CD4-positive, alpha-beta T cell treated with Interleukin-4 for 1 hour (primary cell): Measurements from ENCODE around the gene TTPAL.

ENCODE experiments used
- DNase-seq, 2 donors: peaks; one replicate each; pipeline ENCODE4 v3.0.0-alpha.2; 2020 to 2022

TTPAL gene

GRCh38 chr20:44501448-44501847 lies 25.8 kb downstream of the TTPAL start:
- no peak for DNase-seq

- no peak for DNase-seq
These were observed 27.3 kb downstream of the TTPAL start for GRCh38 chr20:44502968-44503367.

GRCh38 chr20:44504402-44505307 lies 29.0 kb downstream of the TTPAL start:
- no peak for DNase-seq

- no peak for DNase-seq
These were observed 34.1 kb downstream of the TTPAL start for GRCh38 chr20:44509762-44510161.

DNA sequence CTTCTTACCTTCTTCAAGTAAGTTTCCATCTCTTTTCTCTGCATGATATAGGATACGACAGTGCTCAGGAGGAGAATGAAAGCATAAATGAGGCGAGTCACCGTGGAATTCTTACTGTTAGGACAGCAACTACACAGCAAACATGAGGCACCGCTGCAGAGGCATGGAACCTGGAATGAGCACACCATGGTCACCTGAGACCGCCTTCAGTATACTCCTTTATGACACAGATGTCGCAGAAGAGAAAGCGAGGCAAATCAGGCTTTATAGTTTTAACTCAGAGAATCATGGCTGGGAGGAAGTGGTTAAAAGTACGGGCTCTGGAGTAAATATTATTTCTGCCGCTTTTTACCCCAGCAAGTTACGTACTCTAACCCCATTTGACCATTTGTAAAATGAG lies 38.2 kb downstream of the TTPAL start:
- DNase-seq: no peak

GRCh38 chr20:44516491-44516890 lies 40.8 kb downstream of the TTPAL start:
- no peak for DNase-seq

DNA sequence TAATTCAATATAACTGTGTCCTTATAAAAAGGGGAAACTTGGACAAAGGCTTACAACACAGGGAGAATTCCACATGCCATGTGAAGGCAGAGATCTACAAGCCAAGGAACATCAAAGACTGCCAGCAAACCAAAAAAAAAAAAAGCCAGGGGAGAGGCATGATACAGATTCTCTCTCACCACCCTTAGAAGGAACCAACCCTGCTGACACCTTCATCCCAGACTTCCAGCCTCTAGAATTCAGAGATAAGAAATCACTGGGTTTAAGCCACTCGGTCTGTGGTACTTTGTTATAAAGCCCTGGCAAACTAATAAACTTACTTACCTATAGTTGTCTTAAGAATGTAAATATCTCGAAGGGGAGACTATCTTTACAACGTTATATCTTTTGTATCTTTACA lies 41.8 kb downstream of the TTPAL start:
- DNase-seq: no peak

GRCh38 chr20:44518248-44518647 lies 42.6 kb downstream of the TTPAL start:
- no peak for DNase-seq

GRCh38 chr20:44520881-44521280 lies 45.2 kb downstream of the TTPAL start:
- peak in 1 of 2 donors; percentile 28 for DNase-seq

DNA sequence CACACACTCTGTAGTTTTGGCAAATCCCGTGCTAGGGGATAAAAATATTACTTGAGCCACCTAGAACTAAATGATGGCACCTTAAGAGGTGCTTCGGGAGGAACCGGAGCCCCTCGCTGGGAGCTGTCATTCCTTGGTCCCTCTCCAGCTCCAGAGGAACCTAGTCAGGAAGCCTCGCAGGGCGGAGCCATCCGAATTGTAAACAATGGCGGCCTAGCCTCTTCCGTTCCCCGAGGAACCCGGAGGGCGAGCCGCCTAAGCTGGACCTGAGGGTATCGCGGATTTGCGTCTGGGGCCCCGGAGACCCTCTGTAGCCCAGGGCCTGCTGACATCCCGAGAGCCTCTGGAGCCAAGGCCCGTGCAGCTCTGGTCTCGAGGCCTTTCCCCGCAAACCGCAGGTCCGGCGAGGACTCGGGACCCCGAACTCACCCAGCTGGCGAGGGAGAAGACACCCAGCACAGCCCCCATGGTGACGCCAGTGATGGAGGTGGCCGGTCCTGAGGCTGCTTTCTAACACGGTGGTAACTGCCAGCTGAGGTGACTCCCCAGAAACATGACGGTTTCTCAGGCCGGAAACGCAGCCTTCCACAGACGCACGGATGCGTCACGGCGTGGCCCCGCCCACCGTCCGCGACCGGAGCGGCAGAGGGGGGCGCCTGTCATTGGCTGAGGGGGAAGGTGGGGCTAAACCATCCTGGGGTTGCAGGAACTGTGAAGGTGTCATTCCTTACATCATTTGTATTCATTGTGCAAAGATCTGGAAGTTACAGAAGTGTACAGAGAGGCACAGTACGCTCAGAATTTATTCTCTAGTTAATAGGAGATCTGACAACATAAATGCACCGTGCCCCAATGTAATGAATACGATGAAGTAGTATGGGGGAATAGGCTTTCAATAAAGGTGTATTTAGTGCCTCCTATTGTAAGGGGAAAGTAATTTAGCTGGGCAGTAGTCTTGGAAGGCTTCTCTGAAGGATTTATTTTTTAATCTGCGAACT lies 46.1 kb downstream of the TTPAL start, which contains the start of gene SERINC3:
TSS of gene SERINC3 (minus strand) at position 587 of the 998 bp plus-strand sequence. CDS start at position 468, 119 bp downstream.
- DNase-seq: peak; percentile 97 to 98

GRCh38 chr20:44522841-44523240 lies 47.2 kb downstream of the TTPAL start:
- DNase-seq: no peak

GRCh38 chr20:44523746-44524145 lies 48.1 kb downstream of the TTPAL start:
- DNase-seq: no peak

- DNase-seq: no peak
These were observed 50.5 kb downstream of the TTPAL start for GRCh38 chr20:44526129-44526528.

DNA sequence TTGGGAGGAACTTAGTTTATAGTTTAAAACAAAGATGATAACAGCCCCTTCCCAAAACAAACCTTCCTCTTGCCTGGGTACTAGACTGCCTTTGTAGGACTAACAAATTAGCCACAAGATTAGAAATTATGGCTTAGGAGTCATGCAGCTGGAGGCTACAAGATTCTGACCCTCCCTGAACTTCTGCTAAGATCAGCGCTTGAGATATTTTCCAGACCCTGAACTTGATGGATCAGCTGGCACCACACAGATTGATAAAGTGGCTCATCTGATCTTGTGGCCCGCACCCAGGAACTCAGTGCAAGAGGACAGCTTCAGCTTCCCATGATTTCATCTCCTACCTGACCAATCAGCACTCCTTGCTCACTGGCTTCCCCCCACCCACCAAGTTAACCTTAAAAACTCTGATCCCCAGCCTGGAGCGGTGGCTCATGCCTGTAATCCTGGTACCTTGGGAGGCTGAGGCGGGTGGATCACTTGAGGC lies 52.1 kb downstream of the TTPAL start:
- DNase-seq: no peak

- no peak for DNase-seq
These were observed 52.6 kb downstream of the TTPAL start for GRCh38 chr20:44528309-44528708.

GRCh38 chr20:44532259-44532980 lies 56.7 kb downstream of the TTPAL start:
- DNase-seq: no peak

DNA sequence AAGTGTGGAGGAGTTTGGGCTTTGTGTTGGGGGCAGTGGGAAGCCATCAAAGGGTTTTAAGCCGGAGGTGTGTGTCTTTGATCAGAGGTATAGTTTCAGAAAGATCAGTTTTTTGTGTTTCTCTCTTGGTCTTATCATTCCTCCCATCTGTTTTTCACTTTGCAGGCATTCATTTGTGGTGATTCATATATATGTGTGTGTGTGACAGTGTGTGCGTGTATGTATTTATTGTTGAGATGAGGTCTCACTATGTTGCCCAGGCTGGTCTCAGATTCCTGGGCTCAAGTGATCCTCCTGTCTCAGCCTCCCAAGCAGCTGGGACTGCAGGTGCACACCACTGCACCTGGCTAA lies 57.3 kb downstream of the TTPAL start:
- DNase-seq: peak in 1 of 2 donors; percentile 29

DNA sequence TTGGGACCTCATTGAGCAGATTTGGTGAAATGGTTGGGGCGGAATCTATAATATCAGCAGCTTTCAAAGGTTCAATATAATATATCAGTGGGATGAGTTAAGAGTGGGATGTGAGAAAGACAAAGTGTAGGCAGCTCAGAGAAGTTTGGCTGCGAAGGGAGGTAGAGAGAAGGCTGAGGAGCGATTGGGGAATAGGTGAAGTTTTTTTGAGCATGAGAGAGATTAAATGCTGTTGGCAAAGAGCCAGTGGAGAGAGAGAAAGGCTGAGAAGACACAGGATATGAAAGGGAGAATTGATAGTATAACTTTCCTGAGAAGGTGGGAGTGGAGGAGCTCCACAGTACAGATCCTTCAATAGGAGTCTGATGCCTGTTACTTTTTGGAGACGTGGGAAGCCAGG lies 58.3 kb downstream of the TTPAL start:
- no peak for DNase-seq

DNA sequence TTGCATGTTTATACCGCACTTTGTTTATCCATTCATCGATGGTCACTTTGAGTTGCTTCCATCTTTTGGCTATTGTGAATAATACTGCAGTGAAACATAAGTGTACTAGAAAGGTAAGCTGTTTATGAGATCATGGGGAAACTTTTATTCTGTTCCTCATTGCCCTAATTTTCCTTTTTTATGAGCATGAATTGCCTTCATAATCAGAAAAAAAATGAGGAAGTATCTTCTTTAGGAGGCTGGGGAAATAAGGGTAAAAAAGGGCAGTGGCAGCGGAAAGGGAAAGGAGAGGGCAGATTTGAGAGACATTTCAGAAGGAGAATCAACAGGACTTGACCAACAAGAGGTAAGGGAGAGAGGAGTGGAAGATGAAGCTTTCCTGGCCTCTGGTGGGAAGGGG lies 60.5 kb downstream of the TTPAL start:
- DNase-seq: no peak

- no peak for DNase-seq
These were observed 62.3 kb downstream of the TTPAL start for GRCh38 chr20:44537993-44538392.

DNA sequence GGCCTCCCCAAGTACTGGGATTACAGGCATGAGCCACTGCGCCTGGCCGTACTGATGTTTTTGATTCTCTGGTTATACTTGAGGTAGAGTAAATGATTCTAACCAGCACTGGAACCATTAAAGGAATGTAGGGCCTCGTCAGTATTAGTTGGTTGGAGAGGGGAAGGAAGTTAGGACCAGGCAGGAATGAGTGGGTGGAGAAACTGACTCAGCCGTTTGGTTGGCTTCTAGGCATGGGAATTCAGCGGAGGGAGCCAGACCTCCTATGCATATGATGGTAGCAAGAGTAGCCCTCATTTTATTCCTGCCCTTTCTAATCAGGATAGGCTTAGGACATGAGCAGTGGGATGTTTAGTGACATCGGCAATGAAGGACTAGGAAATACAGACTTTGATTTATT lies 65.2 kb downstream of the TTPAL start:
- DNase-seq: no peak

DNA sequence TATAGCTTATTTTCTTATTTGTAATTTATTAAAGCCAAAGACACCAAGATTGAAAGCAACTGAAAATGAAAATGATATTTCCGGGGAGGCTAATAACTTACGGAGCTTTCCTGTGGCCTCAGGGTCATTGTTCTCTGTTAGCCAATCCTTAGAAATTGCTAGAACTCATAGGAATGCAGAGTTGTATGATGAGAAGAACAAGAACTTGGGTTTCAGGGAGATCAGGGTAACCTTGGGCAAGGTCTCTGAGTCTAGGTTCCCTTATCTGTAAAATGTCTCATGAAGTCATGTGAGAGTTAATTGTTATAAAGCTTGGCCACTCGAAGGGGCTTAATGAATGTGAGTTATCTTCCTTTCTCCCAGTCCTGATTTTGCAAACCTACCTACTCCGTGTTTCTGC lies 66.3 kb downstream of the TTPAL start:
- no peak for DNase-seq

- no peak for DNase-seq
These were observed 67.2 kb downstream of the TTPAL start for GRCh38 chr20:44542890-44543289.
